Measurements from ENCODE around the gene GLIS2.

Gene GLIS2

GRCh38 chr16:4315186-4316107 is at the start of gene GLIS2:
Gene GLIS2 (plus strand): TSS chr16:4316067. CDS start chr16:4332281, 16,214 bp downstream.
- no peaks in the 10 kb centered on the region for H3K36me3 ChIP-seq (ENCODE audit: insufficient read depth, low read length)
- H3K9me3 ChIP-seq (ENCODE audit: control insufficient read depth, insufficient read depth, low read length) = no peaks in the 10 kb centered on the region
- H3K9ac ChIP-seq (ENCODE audit: low read depth, low read length) = peak within 1 kb of the TSS; percentile 85
- peaks cover 32% of the 10 kb centered on the region; the same call in 1 of the 2 replicates for H3K4me1 ChIP-seq (ENCODE audit: insufficient read depth, low read length)

- no peaks in the 10 kb centered on the region for H3K9me3 ChIP-seq (ENCODE audit: control insufficient read depth, insufficient read depth, low read length)
- peaks cover 15% of the 10 kb centered on the region for H3K4me1 ChIP-seq (ENCODE audit: insufficient read depth, low read length)
- H3K9ac ChIP-seq (ENCODE audit: low read depth, low read length) = no peak overlapping the region
- no peaks in the 10 kb centered on the region for H3K36me3 ChIP-seq (ENCODE audit: insufficient read depth, low read length)
These were observed 49.5 kb upstream of the GLIS2 start for GRCh38 chr16:4266372-4266771.

- H3K9ac ChIP-seq (ENCODE audit: low read depth, low read length) = no peak overlapping the region
- H3K4me1 ChIP-seq (ENCODE audit: insufficient read depth, low read length) = no peaks in the 10 kb centered on the region; the same call in 1 of the 2 replicates
- H3K9me3 ChIP-seq (ENCODE audit: control insufficient read depth, insufficient read depth, low read length) = no peaks in the 10 kb centered on the region
- H3K36me3 ChIP-seq (ENCODE audit: insufficient read depth, low read length) = no peaks in the 10 kb centered on the region
These were observed 45.8 kb upstream of the GLIS2 start for GRCh38 chr16:4270091-4270490.

- H3K4me1 ChIP-seq (ENCODE audit: insufficient read depth, low read length) = no peaks in the 10 kb centered on the region; the same call in 1 of the 2 replicates
- no peaks in the 10 kb centered on the region for H3K36me3 ChIP-seq (ENCODE audit: insufficient read depth, low read length)
- peak overlapping the region; percentile 83; the same call in 1 of the 2 replicates for H3K9ac ChIP-seq (ENCODE audit: low read depth, low read length)
- no peaks in the 10 kb centered on the region for H3K9me3 ChIP-seq (ENCODE audit: control insufficient read depth, insufficient read depth, low read length)
These were observed 45.3 kb upstream of the GLIS2 start for GRCh38 chr16:4270595-4270994.

- H3K9me3 ChIP-seq (ENCODE audit: control insufficient read depth, insufficient read depth, low read length) = no peaks in the 10 kb centered on the region
These were observed 44.4 kb upstream of the GLIS2 start for GRCh38 chr16:4271176-4272113.

GRCh38 chr16:4272114-4272956 is 43.5 kb upstream of the GLIS2 start:
- H3K4me1 ChIP-seq (ENCODE audit: insufficient read depth, low read length) = no peaks in the 10 kb centered on the region; the same call in 1 of the 2 replicates
- no peaks in the 10 kb centered on the region for H3K36me3 ChIP-seq (ENCODE audit: insufficient read depth, low read length)

More at GRCh38 chr16:4271176-4272113, 44.4 kb upstream of the GLIS2 start:
- Histone ChIP-seq H3K9ac (ENCODE audit: low read depth, low read length) (peak overlapping the region; percentile 83), H3K4me1 (ENCODE audit: insufficient read depth, low read length) (no peaks in the 10 kb centered on the region; the same call in 1 of the 2 replicates), H3K36me3 (ENCODE audit: insufficient read depth, low read length) (no peaks in the 10 kb centered on the region)

GRCh38 chr16:4273858-4274311 is 42.0 kb upstream of the GLIS2 start:
- Histone ChIP-seq H3K36me3 (ENCODE audit: insufficient read depth, low read length) (no peaks in the 10 kb centered on the region), H3K9me3 (ENCODE audit: control insufficient read depth, insufficient read depth, low read length) (no peaks in the 10 kb centered on the region), H3K4me1 (ENCODE audit: insufficient read depth, low read length) (no peaks in the 10 kb centered on the region; the same call in 1 of the 2 replicates), H3K9ac (ENCODE audit: low read depth, low read length) (peak overlapping the region; percentile 65)

More at GRCh38 chr16:4272114-4272956, 43.5 kb upstream of the GLIS2 start:
- H3K9ac ChIP-seq (ENCODE audit: low read depth, low read length) = peak overlapping the region; percentile 83
- H3K9me3 ChIP-seq (ENCODE audit: control insufficient read depth, insufficient read depth, low read length) = no peaks in the 10 kb centered on the region

- Histone ChIP-seq H3K9me3 (ENCODE audit: control insufficient read depth, insufficient read depth, low read length) (peaks cover 2% of the 10 kb centered on the region; the same call in 1 of the 2 replicates), H3K9ac (ENCODE audit: low read depth, low read length) (no peak overlapping the region), H3K4me1 (ENCODE audit: insufficient read depth, low read length) (no peaks in the 10 kb centered on the region; the same call in 1 of the 2 replicates), H3K36me3 (ENCODE audit: insufficient read depth, low read length) (no peaks in the 10 kb centered on the region)
These were observed 40.0 kb upstream of the GLIS2 start for GRCh38 chr16:4275861-4276260.

GRCh38 chr16:4277987-4278513 is 37.8 kb upstream of the GLIS2 start:
- peaks cover 5% of the 10 kb centered on the region; the same call in 1 of the 2 replicates for H3K4me1 ChIP-seq (ENCODE audit: insufficient read depth, low read length)
- H3K9me3 ChIP-seq (ENCODE audit: control insufficient read depth, insufficient read depth, low read length) = peaks cover 5% of the 10 kb centered on the region; the same call in 1 of the 2 replicates
- no peaks in the 10 kb centered on the region for H3K36me3 ChIP-seq (ENCODE audit: insufficient read depth, low read length)
- H3K9ac ChIP-seq (ENCODE audit: low read depth, low read length) = no peak overlapping the region

GRCh38 chr16:4280625-4281024 is 35.2 kb upstream of the GLIS2 start:
- peaks cover 5% of the 10 kb centered on the region; the same call in 1 of the 2 replicates for H3K9me3 ChIP-seq (ENCODE audit: control insufficient read depth, insufficient read depth, low read length)
- H3K36me3 ChIP-seq (ENCODE audit: insufficient read depth, low read length) = no peaks in the 10 kb centered on the region
- peaks cover 5% of the 10 kb centered on the region; the same call in 1 of the 2 replicates for H3K4me1 ChIP-seq (ENCODE audit: insufficient read depth, low read length)
- no peak overlapping the region for H3K9ac ChIP-seq (ENCODE audit: low read depth, low read length)

- peaks cover 8% of the 10 kb centered on the region; the same call in 1 of the 2 replicates for H3K4me1 ChIP-seq (ENCODE audit: insufficient read depth, low read length)
- H3K9me3 ChIP-seq (ENCODE audit: control insufficient read depth, insufficient read depth, low read length) = peaks cover 5% of the 10 kb centered on the region; the same call in 1 of the 2 replicates
- no peak overlapping the region for H3K9ac ChIP-seq (ENCODE audit: low read depth, low read length)
- no peaks in the 10 kb centered on the region for H3K36me3 ChIP-seq (ENCODE audit: insufficient read depth, low read length)
These were observed 32.4 kb upstream of the GLIS2 start for GRCh38 chr16:4283441-4283840.

GRCh38 chr16:4283939-4284338 is 31.9 kb upstream of the GLIS2 start:
- no peaks in the 10 kb centered on the region for H3K36me3 ChIP-seq (ENCODE audit: insufficient read depth, low read length)
- H3K9me3 ChIP-seq (ENCODE audit: control insufficient read depth, insufficient read depth, low read length) = peaks cover 5% of the 10 kb centered on the region; the same call in 1 of the 2 replicates

GRCh38 chr16:4285167-4285566 is 30.7 kb upstream of the GLIS2 start:
- Histone ChIP-seq H3K4me1 (ENCODE audit: insufficient read depth, low read length) (peaks cover 8% of the 10 kb centered on the region; the same call in 1 of the 2 replicates), H3K9me3 (ENCODE audit: control insufficient read depth, insufficient read depth, low read length) (peaks cover 5% of the 10 kb centered on the region; the same call in 1 of the 2 replicates), H3K36me3 (ENCODE audit: insufficient read depth, low read length) (no peaks in the 10 kb centered on the region), H3K9ac (ENCODE audit: low read depth, low read length) (no peak overlapping the region)

More at GRCh38 chr16:4283939-4284338, 31.9 kb upstream of the GLIS2 start:
- Histone ChIP-seq H3K9ac (ENCODE audit: low read depth, low read length) (no peak overlapping the region), H3K4me1 (ENCODE audit: insufficient read depth, low read length) (peaks cover 8% of the 10 kb centered on the region; the same call in 1 of the 2 replicates)

All from ES-I3 (cell line).